RWPE2 (cell line): Measurements from ENCODE around the gene CLEC7A.

Experiments
- ATAC-seq: fragments of 200-7000 bp; cut with Tn5 transposase; 3 replicates; pipeline ENCODE4 v1.9.1; 2021; ENCODE audit warnings: low read depth
- DNase-seq: peaks from one replicate; pipeline ENCODE4 v3.0.0-alpha.2; 2020; ENCODE audit warnings: low spot score
- H3K27ac ChIP-seq: fragments of 450-650 bp; 2 replicates; pipeline ENCODE4 v1.5.1; 2017; ENCODE audit warnings: mild to moderate bottlenecking; ENCODE audit not compliant: poor library complexity, severe bottlenecking
- H3K27me3 ChIP-seq: fragments of 250-450 bp; sonication (Bioruptor Pico); 2 replicates; pipeline ENCODE4 v1.5.1; 2021; ENCODE audit warnings: mild to moderate bottlenecking, moderate library complexity; ENCODE audit not compliant: insufficient read depth, poor library complexity, severe bottlenecking
- H3K36me3 ChIP-seq: fragments of 250-450 bp; sonication (Bioruptor Pico); 2 replicates; pipeline ENCODE4 v1.5.1; 2020; ENCODE audit warnings: low read depth, mild to moderate bottlenecking, moderate library complexity
- H3K4me1 ChIP-seq: fragments of 250-450 bp; sonication (Bioruptor Pico); 2 replicates; pipeline ENCODE4 v1.5.1; 2021; ENCODE audit warnings: mild to moderate bottlenecking, moderate library complexity; ENCODE audit not compliant: insufficient read depth, poor library complexity, severe bottlenecking
- H3K4me3 ChIP-seq: fragments of 250-450 bp; sonication (Bioruptor Pico); 2 replicates; pipeline ENCODE4 v1.5.1; 2021; ENCODE audit warnings: mild to moderate bottlenecking, moderate library complexity; ENCODE audit not compliant: severe bottlenecking
- H3K9me3 ChIP-seq: fragments of 250-450 bp; sonication (Bioruptor Pico); 2 replicates; pipeline ENCODE4 v1.5.1; 2021; ENCODE audit warnings: mild to moderate bottlenecking, moderate library complexity; ENCODE audit not compliant: severe bottlenecking
- TF ChIP-seq, protein P1 (sequence below): fragments of 450-650 bp; IDR thresholded peaks from one replicate; pipeline ENCODE4 v1.5.1; 2017; ENCODE audit warnings: mild to moderate bottlenecking, moderate library complexity; ENCODE audit not compliant: poor library complexity, severe bottlenecking

CLEC7A gene

DNA sequence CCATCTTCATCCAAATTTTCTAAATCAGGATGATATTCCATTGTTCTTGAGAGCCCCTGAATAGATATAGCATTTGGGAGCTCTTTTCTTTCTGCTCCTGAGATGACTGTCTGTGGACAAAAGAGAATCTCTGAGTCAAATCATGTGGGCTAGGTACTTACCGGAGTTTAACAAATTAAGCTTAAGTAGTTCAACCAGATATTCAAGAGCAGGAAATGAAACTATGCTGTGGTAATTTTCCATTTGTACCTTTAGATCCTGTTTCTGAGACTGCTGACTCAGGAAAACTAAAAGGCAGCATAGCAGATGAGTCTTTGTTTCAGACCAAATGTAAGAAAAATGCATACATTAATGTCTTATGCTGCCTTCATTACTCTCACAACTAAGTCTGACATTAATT, at the start of gene CLEC7A:
TSS of gene CLEC7A (minus strand) at position 158 of the 400 bp plus-strand sequence. CDS start at position 41, 117 bp downstream.
- TF ChIP-seq, protein P1, sequence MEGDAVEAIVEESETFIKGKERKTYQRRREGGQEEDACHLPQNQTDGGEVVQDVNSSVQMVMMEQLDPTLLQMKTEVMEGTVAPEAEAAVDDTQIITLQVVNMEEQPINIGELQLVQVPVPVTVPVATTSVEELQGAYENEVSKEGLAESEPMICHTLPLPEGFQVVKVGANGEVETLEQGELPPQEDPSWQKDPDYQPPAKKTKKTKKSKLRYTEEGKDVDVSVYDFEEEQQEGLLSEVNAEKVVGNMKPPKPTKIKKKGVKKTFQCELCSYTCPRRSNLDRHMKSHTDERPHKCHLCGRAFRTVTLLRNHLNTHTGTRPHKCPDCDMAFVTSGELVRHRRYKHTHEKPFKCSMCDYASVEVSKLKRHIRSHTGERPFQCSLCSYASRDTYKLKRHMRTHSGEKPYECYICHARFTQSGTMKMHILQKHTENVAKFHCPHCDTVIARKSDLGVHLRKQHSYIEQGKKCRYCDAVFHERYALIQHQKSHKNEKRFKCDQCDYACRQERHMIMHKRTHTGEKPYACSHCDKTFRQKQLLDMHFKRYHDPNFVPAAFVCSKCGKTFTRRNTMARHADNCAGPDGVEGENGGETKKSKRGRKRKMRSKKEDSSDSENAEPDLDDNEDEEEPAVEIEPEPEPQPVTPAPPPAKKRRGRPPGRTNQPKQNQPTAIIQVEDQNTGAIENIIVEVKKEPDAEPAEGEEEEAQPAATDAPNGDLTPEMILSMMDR, result no peak
- Histone ChIP-seq H3K4me1 (no peaks in the 10 kb centered on the region), H3K4me3 (no peak within 1 kb of the TSS), H3K27ac (no peak within 1 kb of the TSS), H3K9me3 (no peaks in the 10 kb centered on the region), H3K36me3 (no peaks in the 10 kb centered on the region), H3K27me3 (no peaks in the 10 kb centered on the region)
- ATAC-seq, result no peak
- DNase-seq, result no peak

DNA sequence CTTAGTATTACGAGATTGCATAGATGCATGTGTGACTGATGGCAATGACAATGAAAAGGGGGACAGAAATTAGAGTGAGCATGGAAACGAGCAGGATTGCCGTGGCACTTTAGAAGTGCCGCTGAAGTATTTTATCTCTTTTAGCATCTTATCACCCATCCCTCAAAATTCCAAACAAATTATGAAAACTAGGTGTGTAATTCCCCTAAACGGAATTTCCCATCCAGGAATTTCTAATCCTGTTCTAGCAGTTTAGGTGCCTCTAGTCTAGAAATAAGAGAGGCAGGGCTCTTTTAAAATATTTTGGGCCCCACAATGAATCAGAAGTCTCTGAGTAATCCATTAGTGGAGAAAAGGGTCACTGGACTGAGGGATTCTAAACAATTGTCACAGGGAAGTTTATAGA, 49.8 kb upstream of the CLEC7A start:
- TF ChIP-seq, protein P1, result no peak
- no peak for DNase-seq
- H3K9me3 ChIP-seq, result no peaks in the 10 kb centered on the region
- H3K4me3 ChIP-seq, result no peak overlapping the region
- ATAC-seq, result peak; percentile 48; the same call in 1 of the 3 replicates
- no peaks in the 10 kb centered on the region for H3K27me3 ChIP-seq
- H3K4me1 ChIP-seq, result peaks cover 18% of the 10 kb centered on the region
- no peaks in the 10 kb centered on the region for H3K36me3 ChIP-seq
- no peak overlapping the region for H3K27ac ChIP-seq

DNA sequence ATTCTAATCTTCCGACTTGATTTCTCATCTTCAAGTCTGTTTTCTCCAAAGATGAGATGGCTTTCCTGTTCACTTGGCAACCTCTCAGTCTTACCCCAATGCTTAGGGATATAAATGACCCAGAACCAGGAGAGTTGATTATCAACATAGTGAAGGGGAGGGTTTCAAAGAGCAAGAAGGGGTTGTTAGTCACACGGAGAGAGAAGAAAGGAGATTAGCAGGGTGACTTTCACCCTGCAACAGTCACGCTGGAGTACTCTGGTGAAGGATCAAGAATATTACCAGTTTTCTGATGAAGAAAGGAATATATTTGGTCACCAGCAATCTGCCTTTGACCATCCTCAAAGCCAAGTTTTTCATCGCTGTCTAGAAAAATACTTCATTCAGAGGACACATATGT, 48.8 kb upstream of the CLEC7A start, which contains the start of gene TMEM52B:
TSS of gene TMEM52B (plus strand) at position 212 of the 400 bp plus-strand sequence. CDS start 543 bp downstream, outside the sequence.
- no peak for ATAC-seq
- Histone ChIP-seq H3K36me3 (no peaks in the 10 kb centered on the region), H3K4me3 (no peak within 1 kb of the TSS), H3K27ac (no peak within 1 kb of the TSS), H3K4me1 (peaks cover 18% of the 10 kb centered on the region), H3K27me3 (no peaks in the 10 kb centered on the region), H3K9me3 (no peaks in the 10 kb centered on the region)
- TF ChIP-seq, protein P1, result no peak
- DNase-seq, result no peak

DNA sequence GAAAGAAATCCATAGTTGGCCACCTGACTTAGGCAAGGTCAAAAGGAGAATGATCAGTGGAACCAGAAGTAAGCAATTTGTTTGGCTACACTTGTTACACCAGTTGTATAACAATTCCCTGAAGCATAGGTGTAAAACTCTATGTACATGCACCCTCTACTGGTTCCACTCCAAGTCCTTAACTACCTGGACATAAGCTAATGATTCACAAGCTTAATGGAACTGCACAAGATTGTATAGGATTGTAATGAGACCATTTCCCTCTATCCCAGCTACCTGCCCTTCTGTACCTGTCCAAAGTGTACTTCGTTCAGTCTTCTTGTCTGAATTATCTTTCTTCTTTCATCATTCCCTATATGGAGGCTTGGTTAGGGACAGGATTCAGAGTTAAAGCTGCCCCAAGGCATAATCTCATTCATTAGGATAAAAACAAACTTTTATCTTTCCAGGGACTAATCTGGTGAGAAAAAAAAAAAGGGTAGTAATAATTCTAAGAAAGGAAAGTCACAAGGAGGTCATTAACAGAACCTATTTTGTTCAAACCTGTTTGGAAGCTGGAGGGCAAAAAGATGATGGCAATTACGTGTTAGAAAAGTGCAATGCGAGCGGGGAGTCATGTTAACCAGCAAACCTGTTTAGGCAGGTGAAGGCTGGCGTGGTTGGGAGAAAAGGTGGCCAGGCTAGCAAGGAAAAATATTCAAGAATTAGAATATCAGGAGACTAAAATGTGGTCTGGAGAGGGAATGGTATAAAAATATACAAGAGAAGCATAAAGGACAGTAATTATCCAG, 46.0 kb upstream of the CLEC7A start:
- no peaks in the 10 kb centered on the region for H3K9me3 ChIP-seq
- TF ChIP-seq, protein P1, result no peak
- no peaks in the 10 kb centered on the region for H3K36me3 ChIP-seq
- DNase-seq (no peak), ATAC-seq (no peak)
- peak overlapping the region; percentile 16 for H3K27ac ChIP-seq
- peaks cover 12% of the 10 kb centered on the region for H3K4me1 ChIP-seq
- no peak overlapping the region for H3K4me3 ChIP-seq
- no peaks in the 10 kb centered on the region for H3K27me3 ChIP-seq
